Panc1 (cell line): Measurements from ENCODE around the gene CREB3L1. TPM values are rescaled to one million over a fixed set of nuclear protein-coding genes. Genes with fewer than 3 reads are reported as not detected.

Source experiments
- ATAC-seq: fragments of 200-7000 bp; cut with Tn5 transposase; 2 replicates; pipeline ENCODE4 v1.9.1; 2020; ENCODE audit warnings: mild to moderate bottlenecking, moderate library complexity
- BruUV-seq: library from RNA; stranded (reverse); fragments of 400-500 nt; replicated peaks from 2 replicates; lab custom pipeline; 2021; lab: Mats Ljungman, UMichigan
- CTCF ChIA-PET: fragments of 300-600 bp; sonication (Branson Sonifier 250); formaldehyde crosslinking; loops from one replicate; lab custom pipeline; 2022; ENCODE audit warnings: antibody characterized with exemption; lab: Charles Lee
- POLR2A ChIA-PET: fragments of 300-600 bp; sonication (Branson Sonifier 250); formaldehyde crosslinking; loops from one replicate; lab custom pipeline; 2022; ENCODE audit warnings: antibody characterized with exemption; lab: Charles Lee
- DNase-seq: peaks from one replicate; pipeline ENCODE4 v3.0.0-alpha.2; 2010; ENCODE audit warnings: low read depth, low spot score
- H3K27ac ChIP-seq: 2 replicates; pipeline ENCODE4 v1.5.1; 2011; ENCODE audit warnings: mild to moderate bottlenecking, low read length, inconsistent platforms
- H3K27me3 ChIP-seq: fragments of 200-500 bp; sonication (Bioruptor generic); 2 replicates; pipeline ENCODE4 v1.6.0; 2014; ENCODE audit warnings: low read length, inconsistent platforms; ENCODE audit not compliant: control insufficient read depth, insufficient read depth
- H3K36me3 ChIP-seq: fragments of 200-500 bp; sonication (Bioruptor generic); 2 replicates; pipeline ENCODE4 v1.5.1; 2014; ENCODE audit warnings: inconsistent platforms, mild to moderate bottlenecking, low read length, moderate library complexity; ENCODE audit not compliant: control insufficient read depth, insufficient read depth
- H3K4me1 ChIP-seq: 2 replicates; pipeline ENCODE4 v1.5.1; 2011; ENCODE audit warnings: inconsistent platforms, mild to moderate bottlenecking, low read length, moderate library complexity; ENCODE audit not compliant: control insufficient read depth, insufficient read depth
- H3K4me3 ChIP-seq, 2 experiments: 2 replicates each; pipeline ENCODE4 v1.5.1; 2011 to 2012; ENCODE audit warnings: low read depth in 2 of 2, low read length in 2 of 2, mild to moderate bottlenecking in 2 of 2, inconsistent platforms in 1 of 2, moderate library complexity in 1 of 2
- H3K9me3 ChIP-seq: fragments of 200-500 bp; sonication (Bioruptor generic); 2 replicates; pipeline ENCODE4 v1.5.1; 2014; ENCODE audit warnings: low read depth, mild to moderate bottlenecking, inconsistent platforms, low read length, moderate library complexity; ENCODE audit not compliant: control insufficient read depth, insufficient read depth
- POLR2AphosphoS5 ChIP-seq: IDR thresholded peaks from 2 replicates; pipeline ENCODE4 v1.6.1; 2012; ENCODE audit warnings: mild to moderate bottlenecking, low read depth, low read length, moderate library complexity
- SIN3A ChIP-seq: IDR thresholded peaks from 2 replicates; pipeline ENCODE4 v1.6.1; 2012; ENCODE audit warnings: low read depth, mild to moderate bottlenecking, low read length, moderate library complexity, borderline replicate concordance; ENCODE audit not compliant: insufficient read depth
- TCF7L2 ChIP-seq: IDR thresholded peaks from 2 replicates; pipeline ENCODE4 v1.6.1; 2011; ENCODE audit warnings: mild to moderate bottlenecking, low read depth, low read length, inconsistent platforms
- in situ Hi-C: cut with HindIII; loops from 2 replicates; pipeline ENCODE4 v1.10.0; 2016; ENCODE audit warnings: low sequenced_read_pairs, low pct_unique_long_range_greater_than_20kb
- intact Hi-C: fragments of 100-400 bp; cut with micrococcal nuclease; formaldehyde crosslinking; loops from one replicate; pipeline ENCODE4 v1.10.0; 2022; ENCODE audit not compliant: unreplicated experiment
- total RNA-seq: library from RNA; stranded (reverse); gene quantifications from one replicate; pipeline ENCODE4 v1.2.1, GENCODE V29; 2021; ENCODE audit not compliant: unreplicated experiment
- TF ChIP-seq, protein P1 (sequence below): fragments of 450-650 bp; IDR thresholded peaks from 2 replicates; pipeline ENCODE4 v1.5.1; 2017; ENCODE audit warnings: mild to moderate bottlenecking
- TF ChIP-seq, protein P2 (sequence below), 2 experiments: IDR thresholded peaks; 2 replicates each; pipeline ENCODE4 v1.6.1; 2011 to 2012; ENCODE audit warnings: low read depth in 2 of 2, control low read depth in 1 of 2, low read length in 1 of 2, mild to moderate bottlenecking in 1 of 2, moderate library complexity in 1 of 2; ENCODE audit not compliant: insufficient read depth in 1 of 2

The CREB3L1 gene
- total RNA-seq, 1 experiment from 2014 or later = 35.6 TPM

DNA sequence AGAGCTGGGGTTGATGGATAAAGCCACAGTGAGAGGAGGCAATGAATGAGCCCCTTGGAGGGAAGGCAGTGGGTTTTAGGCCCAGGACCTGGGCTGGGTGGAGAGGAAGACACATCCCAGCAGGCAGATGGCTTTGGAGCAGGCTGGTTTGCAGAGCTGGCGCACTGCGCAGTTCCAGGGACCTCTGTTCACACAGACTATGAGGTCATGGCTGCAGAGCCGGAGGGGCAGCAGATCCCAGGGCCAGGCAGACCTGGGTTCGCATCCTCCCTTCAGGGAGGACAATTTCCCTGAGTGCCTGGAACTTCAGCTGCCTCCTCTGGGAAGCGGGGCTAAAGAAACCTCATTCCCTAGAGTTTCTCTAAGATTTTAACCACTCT, 41.6 kb downstream of the CREB3L1 start:
- TF ChIP-seq, protein P1, sequence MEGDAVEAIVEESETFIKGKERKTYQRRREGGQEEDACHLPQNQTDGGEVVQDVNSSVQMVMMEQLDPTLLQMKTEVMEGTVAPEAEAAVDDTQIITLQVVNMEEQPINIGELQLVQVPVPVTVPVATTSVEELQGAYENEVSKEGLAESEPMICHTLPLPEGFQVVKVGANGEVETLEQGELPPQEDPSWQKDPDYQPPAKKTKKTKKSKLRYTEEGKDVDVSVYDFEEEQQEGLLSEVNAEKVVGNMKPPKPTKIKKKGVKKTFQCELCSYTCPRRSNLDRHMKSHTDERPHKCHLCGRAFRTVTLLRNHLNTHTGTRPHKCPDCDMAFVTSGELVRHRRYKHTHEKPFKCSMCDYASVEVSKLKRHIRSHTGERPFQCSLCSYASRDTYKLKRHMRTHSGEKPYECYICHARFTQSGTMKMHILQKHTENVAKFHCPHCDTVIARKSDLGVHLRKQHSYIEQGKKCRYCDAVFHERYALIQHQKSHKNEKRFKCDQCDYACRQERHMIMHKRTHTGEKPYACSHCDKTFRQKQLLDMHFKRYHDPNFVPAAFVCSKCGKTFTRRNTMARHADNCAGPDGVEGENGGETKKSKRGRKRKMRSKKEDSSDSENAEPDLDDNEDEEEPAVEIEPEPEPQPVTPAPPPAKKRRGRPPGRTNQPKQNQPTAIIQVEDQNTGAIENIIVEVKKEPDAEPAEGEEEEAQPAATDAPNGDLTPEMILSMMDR = no peak
- no peak for TF ChIP-seq TCF7L2
- TF ChIP-seq POLR2AphosphoS5 = no peak
- no peak for TF ChIP-seq SIN3A
- TF ChIP-seq, protein P2, sequence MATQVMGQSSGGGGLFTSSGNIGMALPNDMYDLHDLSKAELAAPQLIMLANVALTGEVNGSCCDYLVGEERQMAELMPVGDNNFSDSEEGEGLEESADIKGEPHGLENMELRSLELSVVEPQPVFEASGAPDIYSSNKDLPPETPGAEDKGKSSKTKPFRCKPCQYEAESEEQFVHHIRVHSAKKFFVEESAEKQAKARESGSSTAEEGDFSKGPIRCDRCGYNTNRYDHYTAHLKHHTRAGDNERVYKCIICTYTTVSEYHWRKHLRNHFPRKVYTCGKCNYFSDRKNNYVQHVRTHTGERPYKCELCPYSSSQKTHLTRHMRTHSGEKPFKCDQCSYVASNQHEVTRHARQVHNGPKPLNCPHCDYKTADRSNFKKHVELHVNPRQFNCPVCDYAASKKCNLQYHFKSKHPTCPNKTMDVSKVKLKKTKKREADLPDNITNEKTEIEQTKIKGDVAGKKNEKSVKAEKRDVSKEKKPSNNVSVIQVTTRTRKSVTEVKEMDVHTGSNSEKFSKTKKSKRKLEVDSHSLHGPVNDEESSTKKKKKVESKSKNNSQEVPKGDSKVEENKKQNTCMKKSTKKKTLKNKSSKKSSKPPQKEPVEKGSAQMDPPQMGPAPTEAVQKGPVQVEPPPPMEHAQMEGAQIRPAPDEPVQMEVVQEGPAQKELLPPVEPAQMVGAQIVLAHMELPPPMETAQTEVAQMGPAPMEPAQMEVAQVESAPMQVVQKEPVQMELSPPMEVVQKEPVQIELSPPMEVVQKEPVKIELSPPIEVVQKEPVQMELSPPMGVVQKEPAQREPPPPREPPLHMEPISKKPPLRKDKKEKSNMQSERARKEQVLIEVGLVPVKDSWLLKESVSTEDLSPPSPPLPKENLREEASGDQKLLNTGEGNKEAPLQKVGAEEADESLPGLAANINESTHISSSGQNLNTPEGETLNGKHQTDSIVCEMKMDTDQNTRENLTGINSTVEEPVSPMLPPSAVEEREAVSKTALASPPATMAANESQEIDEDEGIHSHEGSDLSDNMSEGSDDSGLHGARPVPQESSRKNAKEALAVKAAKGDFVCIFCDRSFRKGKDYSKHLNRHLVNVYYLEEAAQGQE (IDR thresholded peaks at IDR 0.05; ENCODE audit: insufficient read depth in 1 of 2, low read depth in 2 of 2, low read length in 1 of 2) = no peak
- ATAC-seq = no peak
- POLR2A ChIA-PET = no interaction called here
- intact Hi-C loops = no loop called here
- Histone ChIP-seq H3K27ac (no peak overlapping the region), H3K27me3 (no peaks in the 10 kb centered on the region), H3K9me3 (no peaks in the 10 kb centered on the region), H3K4me3 (no peak overlapping the region), H3K4me1 (no peaks in the 10 kb centered on the region), H3K36me3 (no peaks in the 10 kb centered on the region)
- in situ Hi-C loops = no loop called here
- no peak for DNase-seq
- no TSS peak for BruUV-seq
- CTCF ChIA-PET = interaction anchor here (0.6 to 1.2 kb wide), 2 partner anchors 11 to 41 kb away, joined by 3 read pairs; no protein-coding TSS in a partner anchor

DNA sequence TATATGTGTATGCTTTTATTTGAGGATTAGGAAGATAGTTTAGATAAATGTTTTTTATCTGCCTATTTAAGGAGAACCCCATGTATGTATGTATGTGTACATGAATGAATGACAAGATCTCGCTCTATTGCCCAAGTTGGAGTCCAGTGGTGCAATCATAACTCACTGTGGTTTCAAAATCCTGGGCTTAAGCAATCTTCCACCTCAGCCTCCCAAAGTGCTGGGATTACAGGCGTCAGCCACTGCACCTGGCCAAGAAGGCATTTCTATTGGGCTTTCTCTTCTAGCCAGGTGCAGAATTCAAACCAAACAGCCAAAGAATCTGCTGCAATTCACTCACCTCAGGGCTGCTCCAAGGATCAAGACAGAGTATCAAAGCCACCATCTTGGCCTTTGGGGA, 44.3 kb downstream of the CREB3L1 start:
- no peaks in the 10 kb centered on the region for H3K9me3 ChIP-seq
- ChIA-PET POLR2A (no interaction called here), CTCF (no interaction called here)
- H3K27me3 ChIP-seq = no peaks in the 10 kb centered on the region
- in situ Hi-C loops = no loop called here
- DNase-seq = no peak
- no peak for TF ChIP-seq TCF7L2
- TF ChIP-seq, protein P2 (IDR thresholded peaks at IDR 0.05; ENCODE audit: insufficient read depth in 1 of 2, low read depth in 2 of 2, low read length in 1 of 2) = no peak
- TF ChIP-seq, protein P1 = no peak
- TF ChIP-seq POLR2AphosphoS5 = no peak
- no peak for TF ChIP-seq SIN3A
- ATAC-seq = no peak
- intact Hi-C loops = no loop called here
- H3K36me3 ChIP-seq = no peaks in the 10 kb centered on the region
- no peak overlapping the region for H3K4me3 ChIP-seq
- H3K4me1 ChIP-seq = no peaks in the 10 kb centered on the region
- BruUV-seq = no TSS peak
- no peak overlapping the region for H3K27ac ChIP-seq
